ENCODE data around the gene BRINP1. TPM values are rescaled to one million over a fixed set of nuclear protein-coding genes. Genes with fewer than 3 reads are reported as not detected.

The BRINP1 gene
- total RNA-seq, 1 experiment from 2014 or later = not detected

DNA sequence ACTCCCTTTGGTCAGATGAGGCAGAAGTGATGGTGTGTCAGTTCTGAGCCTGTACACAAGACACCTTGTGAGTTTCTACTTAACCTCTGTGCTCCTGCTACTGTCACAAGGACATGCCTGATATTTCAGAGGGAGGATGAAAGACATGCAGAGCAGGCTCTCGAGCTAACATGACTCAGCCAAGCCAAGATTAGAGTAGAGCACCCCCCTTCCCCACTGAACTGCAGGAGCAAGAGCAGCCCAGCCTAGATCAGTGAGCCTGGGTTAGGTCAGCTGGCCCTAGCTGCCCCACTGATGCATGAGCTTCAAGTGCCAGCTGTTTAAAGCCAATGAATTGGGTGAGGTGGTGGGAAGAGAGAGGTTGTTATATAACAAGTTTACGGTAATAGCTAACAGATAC is 36.7 kb downstream of the BRINP1 start:
- no peaks in the 10 kb centered on the region for H3K9me3 ChIP-seq (ENCODE audit: low read depth, low read length, poor library complexity, severe bottlenecking)
- H3K36me3 ChIP-seq (ENCODE audit: insufficient read depth, low read length, poor library complexity, severe bottlenecking) = no peaks in the 10 kb centered on the region
- TF ChIP-seq, protein P1, sequence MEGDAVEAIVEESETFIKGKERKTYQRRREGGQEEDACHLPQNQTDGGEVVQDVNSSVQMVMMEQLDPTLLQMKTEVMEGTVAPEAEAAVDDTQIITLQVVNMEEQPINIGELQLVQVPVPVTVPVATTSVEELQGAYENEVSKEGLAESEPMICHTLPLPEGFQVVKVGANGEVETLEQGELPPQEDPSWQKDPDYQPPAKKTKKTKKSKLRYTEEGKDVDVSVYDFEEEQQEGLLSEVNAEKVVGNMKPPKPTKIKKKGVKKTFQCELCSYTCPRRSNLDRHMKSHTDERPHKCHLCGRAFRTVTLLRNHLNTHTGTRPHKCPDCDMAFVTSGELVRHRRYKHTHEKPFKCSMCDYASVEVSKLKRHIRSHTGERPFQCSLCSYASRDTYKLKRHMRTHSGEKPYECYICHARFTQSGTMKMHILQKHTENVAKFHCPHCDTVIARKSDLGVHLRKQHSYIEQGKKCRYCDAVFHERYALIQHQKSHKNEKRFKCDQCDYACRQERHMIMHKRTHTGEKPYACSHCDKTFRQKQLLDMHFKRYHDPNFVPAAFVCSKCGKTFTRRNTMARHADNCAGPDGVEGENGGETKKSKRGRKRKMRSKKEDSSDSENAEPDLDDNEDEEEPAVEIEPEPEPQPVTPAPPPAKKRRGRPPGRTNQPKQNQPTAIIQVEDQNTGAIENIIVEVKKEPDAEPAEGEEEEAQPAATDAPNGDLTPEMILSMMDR (conservative IDR thresholded peaks at IDR 0.05; ENCODE audit: low read depth, low read length) = no peak
- TF ChIP-seq EZH2 (IDR thresholded peaks at IDR 0.05; ENCODE audit: borderline replicate concordance, low read depth, low read length, poor library complexity, severe bottlenecking) = no peak
- H3K27ac ChIP-seq (ENCODE audit: low read depth, low read length, poor library complexity, severe bottlenecking) = no peak overlapping the region
- no peaks in the 10 kb centered on the region for H3K27me3 ChIP-seq (replicated peaks; ENCODE audit: insufficient read depth, low read depth, low read length, poor library complexity)
- BruUV-seq (replicated peaks) = no TSS peak
- DNase-seq (ENCODE audit: low spot score) = no peak
- no peak overlapping the region for H3K4me3 ChIP-seq (ENCODE audit: low read depth, low read length, poor library complexity, severe bottlenecking)
- intact Hi-C loops (cut with micrococcal nuclease; ENCODE audit: unreplicated experiment) = no loop called here
- ChIA-PET CTCF (no interaction called here), POLR2A (ENCODE audit: low non-redundant PET) (no interaction called here)
- H3K4me1 ChIP-seq (ENCODE audit: insufficient read depth, low read length, poor library complexity, severe bottlenecking) = no peaks in the 10 kb centered on the region

DNA sequence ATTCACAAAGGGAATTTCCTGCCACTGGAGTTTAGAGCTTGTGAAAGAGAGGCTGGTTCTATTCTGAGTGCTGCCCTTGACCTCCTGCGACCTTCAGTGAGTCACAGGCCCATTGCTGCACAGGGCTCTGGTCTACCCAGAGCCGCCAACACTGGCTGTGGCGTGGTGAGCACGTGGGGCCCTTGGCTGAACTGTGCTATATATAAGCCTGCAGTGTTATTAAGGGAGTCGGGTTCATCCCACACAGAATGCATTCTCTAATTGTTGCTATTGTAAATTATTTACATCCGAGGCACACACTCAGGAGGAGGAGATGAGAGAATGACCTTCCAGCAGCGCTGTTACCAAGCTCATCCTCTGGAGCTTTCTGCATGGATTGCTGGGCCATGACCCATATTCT is 47.1 kb downstream of the BRINP1 start:
- POLR2A ChIA-PET (ENCODE audit: low non-redundant PET) = no interaction called here
- intact Hi-C loops (cut with micrococcal nuclease; ENCODE audit: unreplicated experiment) = no loop called here

DNA sequence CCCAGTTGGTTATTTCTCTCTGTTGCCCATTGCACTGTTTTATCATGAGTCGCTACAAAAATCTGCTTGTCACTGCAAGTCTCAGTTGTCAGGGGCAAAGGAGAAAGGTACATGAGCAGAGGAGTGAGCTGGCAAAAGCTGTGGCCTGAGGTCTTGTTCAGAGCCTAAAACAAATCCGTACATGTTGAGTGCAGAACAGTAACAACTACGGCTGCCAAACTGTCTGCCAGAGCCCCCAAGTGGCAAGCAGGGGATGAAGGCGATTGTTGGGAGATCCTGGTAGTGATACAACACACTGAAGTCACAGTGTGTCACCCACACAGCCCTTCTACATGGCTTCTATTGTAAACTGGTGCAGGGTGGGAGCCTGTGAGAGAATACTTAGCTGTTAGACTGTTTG is 50.9 kb downstream of the BRINP1 start:
- ChIA-PET POLR2A (ENCODE audit: low non-redundant PET) (no interaction called here), CTCF (no interaction called here)
- intact Hi-C loops (cut with micrococcal nuclease; ENCODE audit: unreplicated experiment) = no loop called here
- TF ChIP-seq, protein P1 (conservative IDR thresholded peaks at IDR 0.05; ENCODE audit: low read depth, low read length) = no peak
- TF ChIP-seq EZH2 (IDR thresholded peaks at IDR 0.05; ENCODE audit: borderline replicate concordance, low read depth, low read length, poor library complexity, severe bottlenecking) = no peak
- no peaks in the 10 kb centered on the region for H3K27me3 ChIP-seq (replicated peaks; ENCODE audit: insufficient read depth, low read depth, low read length, poor library complexity)
- no peaks in the 10 kb centered on the region for H3K36me3 ChIP-seq (ENCODE audit: insufficient read depth, low read length, poor library complexity, severe bottlenecking)
- H3K4me3 ChIP-seq (ENCODE audit: low read depth, low read length, poor library complexity, severe bottlenecking) = no peak overlapping the region
- BruUV-seq (replicated peaks) = no TSS peak
- DNase-seq (ENCODE audit: low spot score) = no peak
- no peak overlapping the region for H3K27ac ChIP-seq (ENCODE audit: low read depth, low read length, poor library complexity, severe bottlenecking)
- no peaks in the 10 kb centered on the region for H3K9me3 ChIP-seq (ENCODE audit: low read depth, low read length, poor library complexity, severe bottlenecking)
- H3K4me1 ChIP-seq (ENCODE audit: insufficient read depth, low read length, poor library complexity, severe bottlenecking) = no peaks in the 10 kb centered on the region

More for the DNA sequence above, 47.1 kb downstream of the BRINP1 start:
- Histone ChIP-seq H3K27ac (ENCODE audit: low read depth, low read length, poor library complexity, severe bottlenecking) (no peak overlapping the region), H3K4me1 (ENCODE audit: insufficient read depth, low read length, poor library complexity, severe bottlenecking) (no peaks in the 10 kb centered on the region), H3K27me3 (replicated peaks; ENCODE audit: insufficient read depth, low read depth, low read length, poor library complexity) (no peaks in the 10 kb centered on the region), H3K9me3 (ENCODE audit: low read depth, low read length, poor library complexity, severe bottlenecking) (no peaks in the 10 kb centered on the region), H3K4me3 (ENCODE audit: low read depth, low read length, poor library complexity, severe bottlenecking) (no peak overlapping the region), H3K36me3 (ENCODE audit: insufficient read depth, low read length, poor library complexity, severe bottlenecking) (no peaks in the 10 kb centered on the region)
- no peak for DNase-seq (ENCODE audit: low spot score)
- CTCF ChIA-PET = no interaction called here
- no TSS peak for BruUV-seq (replicated peaks)
- TF ChIP-seq EZH2 (IDR thresholded peaks at IDR 0.05; ENCODE audit: borderline replicate concordance, low read depth, low read length, poor library complexity, severe bottlenecking) = no peak
- TF ChIP-seq, protein P1 (conservative IDR thresholded peaks at IDR 0.05; ENCODE audit: low read depth, low read length) = no peak
